KG1 (cell line): Measurements from ENCODE around the gene EID1.
"Not testable (repeated sequence)": the region's sequence is repeated elsewhere in the genome, so short reads cannot be mapped to it uniquely, and the experiment has no call there.

ENCODE experiments used
- DNase-seq: peaks from one replicate; lab custom pipeline; 2025; lab: John Stamatoyannopoulos, UW

EID1 gene

DNA sequence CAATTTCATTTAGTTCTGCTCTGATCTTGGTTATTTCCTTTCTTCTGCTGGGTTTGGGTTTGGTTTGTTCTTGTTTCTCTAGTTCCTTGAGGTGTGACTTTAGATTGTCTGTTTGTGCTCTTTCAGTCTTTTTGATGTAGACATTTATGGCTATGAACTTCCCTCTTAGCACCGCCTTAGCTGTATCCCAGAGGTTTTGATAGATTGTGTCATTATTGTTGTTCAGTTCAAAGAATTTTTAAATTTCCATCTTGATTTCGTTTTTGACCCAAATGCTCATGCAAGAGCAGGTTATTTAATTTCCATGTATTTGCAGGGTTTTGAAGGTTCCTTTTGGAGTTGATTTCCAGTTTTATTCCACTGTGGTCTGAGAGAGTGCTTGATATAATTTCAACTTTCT, 32.6 kb downstream of the EID1 start:
- not testable (repeated sequence) for DNase-seq

DNA sequence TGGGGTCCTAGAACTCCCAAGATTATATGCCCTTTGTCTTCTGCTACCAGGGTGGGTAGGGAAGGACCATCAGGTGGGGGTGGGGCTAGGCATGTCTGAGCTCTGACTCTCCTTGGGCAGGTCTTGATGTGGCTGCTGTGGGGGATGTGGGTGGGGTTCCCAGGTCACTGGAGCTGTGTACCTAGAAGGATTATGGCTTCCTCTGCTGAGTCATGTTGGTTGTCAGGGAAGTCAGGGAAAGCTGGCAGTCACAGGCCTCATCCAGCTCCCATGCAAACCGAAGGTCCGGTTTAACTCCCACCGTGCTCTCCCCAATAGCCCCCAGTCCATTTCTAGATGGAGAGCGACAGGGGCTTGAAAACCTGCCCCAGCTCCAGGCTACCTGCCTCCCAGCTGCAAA, 35.2 kb downstream of the EID1 start:
- DNase-seq: no peak

DNA sequence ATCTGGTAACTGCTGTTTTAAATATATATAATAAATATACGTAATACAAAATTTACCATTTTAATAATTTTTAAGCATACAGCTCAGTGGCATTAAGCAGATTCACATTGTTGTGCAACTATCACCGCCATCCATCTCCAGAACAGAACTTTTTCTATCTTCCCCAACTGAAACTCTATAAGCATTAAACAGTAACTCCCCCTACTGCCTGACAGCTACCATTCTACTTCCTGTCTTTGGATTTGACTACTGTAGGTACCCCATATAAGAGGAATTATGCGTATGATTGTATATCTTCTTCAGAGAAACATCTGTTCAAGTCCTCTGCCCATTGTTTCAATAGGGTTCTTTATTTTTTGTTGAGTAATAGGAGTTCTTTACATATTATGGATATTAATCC, 36.8 kb downstream of the EID1 start:
- no peak for DNase-seq

DNA sequence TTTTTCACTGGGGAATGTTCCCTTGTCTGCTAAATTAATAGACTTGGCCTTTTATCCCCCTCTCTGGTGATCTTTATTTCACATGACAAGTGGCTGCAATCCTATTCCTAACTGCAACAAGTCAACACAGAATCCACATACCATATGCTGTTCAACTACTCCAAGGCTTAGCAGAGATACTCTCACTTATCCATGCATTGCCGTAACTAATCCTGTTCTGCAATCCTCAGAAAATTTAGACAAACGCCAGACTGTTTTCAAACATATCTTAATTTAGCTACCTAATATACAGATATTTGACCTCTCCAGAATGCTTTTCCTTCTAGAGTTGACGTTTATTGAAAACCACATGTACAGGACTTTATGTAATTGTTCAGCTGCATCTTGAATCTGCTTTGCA, 37.9 kb downstream of the EID1 start:
- no peak for DNase-seq

DNA sequence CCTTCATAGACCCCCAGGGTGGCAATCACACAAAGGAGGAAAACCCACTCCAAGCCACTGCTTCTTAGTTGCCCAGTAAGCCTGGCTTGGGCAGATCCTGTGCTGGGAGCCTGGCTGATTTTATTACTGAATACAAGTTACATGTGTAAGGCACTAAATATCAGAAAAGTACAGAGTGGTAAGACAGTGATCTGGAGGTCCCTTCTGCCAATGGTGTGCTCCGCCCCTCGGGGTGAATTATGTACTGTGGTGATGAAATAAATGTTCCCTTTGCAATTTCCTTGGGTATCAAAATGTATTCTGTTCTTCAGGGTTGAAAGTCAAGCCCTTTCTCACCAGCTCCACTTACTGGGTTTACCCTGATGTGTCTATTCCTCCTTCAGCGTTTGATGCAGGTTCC, 38.8 kb downstream of the EID1 start:
- no peak for DNase-seq

DNA sequence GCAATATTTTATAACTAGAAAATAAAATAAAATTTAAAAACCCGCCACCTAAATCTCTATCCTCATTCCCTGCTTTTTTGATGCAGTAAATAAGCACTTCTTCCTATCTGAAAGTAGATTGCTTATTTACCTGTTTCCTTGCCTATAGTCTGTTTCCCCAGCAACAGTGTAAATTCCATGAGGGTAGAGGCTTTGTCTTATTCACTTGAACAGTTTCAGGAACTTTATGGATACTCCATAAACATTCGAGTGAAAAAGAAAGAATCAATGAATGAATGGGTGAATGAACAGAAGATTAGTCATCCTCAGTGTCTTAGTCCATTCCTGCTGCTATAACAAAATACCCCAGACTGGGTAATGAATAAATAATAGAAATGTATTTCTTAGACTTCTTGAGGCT, 44.1 kb downstream of the EID1 start:
- no peak for DNase-seq

DNA sequence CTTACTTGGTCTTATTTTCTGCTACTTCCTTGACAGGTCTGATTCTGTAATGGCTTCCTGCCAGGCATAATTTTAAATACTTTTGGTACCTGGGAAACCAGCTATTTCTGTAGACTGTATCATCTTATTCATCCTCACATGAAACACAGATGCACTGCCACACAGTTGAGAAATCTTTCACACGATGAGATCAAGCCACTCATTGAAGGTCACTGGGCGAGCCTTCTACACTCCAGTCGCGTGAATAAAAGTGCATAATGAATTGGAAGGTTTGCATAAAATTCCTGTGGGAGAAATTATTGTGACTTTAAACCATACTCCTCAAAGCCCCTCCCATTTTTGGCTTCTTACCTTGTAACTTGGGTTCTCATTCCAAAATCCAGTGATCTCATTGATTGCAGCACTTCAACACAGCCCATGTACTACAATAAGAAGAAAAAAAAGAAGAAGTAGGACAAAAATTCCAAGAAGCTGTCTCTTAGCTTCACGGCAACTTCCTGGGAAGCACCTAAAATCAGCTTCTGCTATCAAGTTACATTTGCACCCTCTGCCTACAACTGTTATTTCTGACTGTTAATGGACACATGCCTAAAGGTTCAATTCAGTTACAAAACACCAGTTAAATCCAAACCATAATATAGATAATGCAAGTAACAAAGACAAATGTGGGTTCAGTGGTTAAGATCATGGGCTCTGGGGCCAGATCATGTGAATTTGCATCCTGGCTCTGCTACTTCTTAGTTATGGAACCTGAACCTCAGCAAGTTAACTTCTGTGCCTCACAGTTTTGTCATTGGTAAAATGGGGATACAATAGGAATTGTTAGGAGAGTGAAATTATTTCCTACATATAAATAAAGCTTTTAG, 46.8 kb downstream of the EID1 start:
- DNase-seq: no peak

DNA sequence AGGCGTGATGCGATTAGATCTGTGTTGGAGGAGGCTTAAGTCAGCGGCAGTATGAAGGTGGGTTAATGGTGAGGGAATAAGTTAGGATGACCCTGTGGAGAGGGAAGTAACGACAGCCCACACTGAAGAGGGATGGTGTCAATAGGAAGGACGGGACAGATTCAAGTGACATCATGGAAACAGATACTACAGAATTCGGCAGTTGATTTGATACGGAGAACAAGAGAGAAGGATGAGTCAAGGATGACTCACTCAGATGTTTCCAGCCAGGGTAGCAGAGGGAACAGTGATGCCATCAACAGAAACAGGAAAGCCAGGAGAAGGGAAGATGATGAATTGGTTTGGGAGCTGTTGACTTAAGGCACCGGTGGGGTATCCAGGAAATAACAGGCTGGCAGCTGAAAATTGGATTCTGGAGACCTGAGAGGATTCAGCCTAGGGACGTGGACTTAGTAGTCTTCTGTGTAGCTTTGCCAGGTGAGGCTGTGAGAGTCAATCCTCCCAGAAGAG, 47.8 kb downstream of the EID1 start:
- no peak for DNase-seq

DNA sequence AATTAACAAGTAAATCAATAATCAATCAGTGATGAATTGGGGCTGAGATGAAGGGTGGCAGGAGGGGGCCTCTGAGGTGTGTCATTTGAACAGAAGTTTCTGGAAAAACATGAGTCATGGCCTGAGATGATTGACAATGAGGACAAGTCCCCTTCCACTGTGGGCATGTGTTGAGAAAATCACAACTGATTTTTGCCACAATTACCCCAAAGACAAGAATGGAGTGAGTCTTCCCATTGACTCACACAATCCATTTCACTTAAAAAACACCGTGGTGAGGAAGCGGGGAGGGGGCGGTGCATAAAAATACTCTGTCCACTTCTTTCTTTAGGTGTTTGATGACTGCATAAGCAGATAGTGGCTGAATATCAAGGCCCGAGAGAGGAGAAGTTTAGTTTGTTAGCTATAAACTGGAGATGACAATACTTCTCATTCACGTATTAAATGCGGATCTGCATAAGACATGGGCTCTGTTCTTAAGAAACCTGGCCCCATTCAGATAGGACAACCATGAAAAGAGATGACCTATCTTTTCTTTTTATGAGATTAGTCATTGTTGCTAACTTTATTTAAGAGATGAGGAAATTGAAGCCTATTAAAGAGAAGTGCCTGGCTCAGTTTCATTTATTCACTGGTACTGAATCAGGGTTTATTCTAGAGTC, 51.1 kb downstream of the EID1 start:
- DNase-seq: no peak

DNA sequence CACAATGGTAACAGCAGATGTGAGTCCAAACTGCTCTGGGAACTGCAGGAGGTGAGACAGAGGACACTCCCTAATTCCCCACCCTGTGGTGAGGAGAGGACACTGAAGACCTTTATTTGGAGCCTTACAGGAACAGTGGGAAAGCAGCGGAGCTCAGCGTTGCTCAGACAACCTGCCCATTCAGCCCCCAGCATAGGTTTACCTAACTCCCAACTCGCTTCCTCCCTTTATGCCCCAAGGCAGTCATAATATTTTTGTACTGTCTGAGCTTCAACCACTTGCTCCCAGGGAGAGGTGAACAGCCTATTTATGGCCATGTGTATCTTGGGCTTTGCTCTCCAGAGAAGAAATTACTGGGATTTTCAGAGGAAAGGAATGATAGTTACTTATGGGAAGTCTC, 51.7 kb downstream of the EID1 start:
- DNase-seq: no peak
